ENCODE results near the gene PTPRN2.

Gene PTPRN2

GRCh38 chr7:157841773-157842370 lies 745.8 kb downstream of the PTPRN2 start:
- H3K9ac ChIP-seq, result no peak overlapping the region
- H3K4me1 ChIP-seq, result no peaks in the 10 kb centered on the region
- H3K4me3 ChIP-seq (ENCODE audit: low read depth, low read length), result no peak overlapping the region
- no peaks in the 10 kb centered on the region for H3K9me3 ChIP-seq (ENCODE audit: control insufficient read depth, low read length)
- H3K27ac ChIP-seq, result no peak overlapping the region
- no peak for TF ChIP-seq CTCF (IDR thresholded peaks at IDR 0.05)
- H3K79me2 ChIP-seq, result no peaks in the 10 kb centered on the region
- H3K4me2 ChIP-seq (ENCODE audit: low read length), result no peak overlapping the region
- H3K36me3 ChIP-seq (ENCODE audit: control insufficient read depth, insufficient read depth, low read length), result no peaks in the 10 kb centered on the region
- H2AFZ ChIP-seq, result no peak overlapping the region
- H3K27me3 ChIP-seq (ENCODE audit: control insufficient read depth, insufficient read depth, low read length), result no peaks in the 10 kb centered on the region

- Histone ChIP-seq H2AFZ (no peak overlapping the region), H3K9ac (no peak overlapping the region), H3K27ac (no peak overlapping the region), H3K79me2 (no peaks in the 10 kb centered on the region), H3K4me3 (ENCODE audit: low read depth, low read length) (no peak overlapping the region), H3K27me3 (ENCODE audit: control insufficient read depth, insufficient read depth, low read length) (no peaks in the 10 kb centered on the region), H3K9me3 (ENCODE audit: control insufficient read depth, low read length) (no peaks in the 10 kb centered on the region), H3K36me3 (ENCODE audit: control insufficient read depth, insufficient read depth, low read length) (no peaks in the 10 kb centered on the region), H3K4me2 (ENCODE audit: low read length) (no peak overlapping the region), H3K4me1 (no peaks in the 10 kb centered on the region)
- TF ChIP-seq CTCF (IDR thresholded peaks at IDR 0.05), result no peak
These were observed 746.5 kb downstream of the PTPRN2 start for GRCh38 chr7:157840914-157841772.

- TF ChIP-seq CTCF (IDR thresholded peaks at IDR 0.05), result no peak
- H3K4me1 ChIP-seq, result no peaks in the 10 kb centered on the region
- H3K4me3 ChIP-seq (ENCODE audit: low read depth, low read length), result no peak overlapping the region
- H3K9me3 ChIP-seq (ENCODE audit: control insufficient read depth, low read length), result no peaks in the 10 kb centered on the region
- H3K79me2 ChIP-seq, result no peaks in the 10 kb centered on the region
- no peaks in the 10 kb centered on the region for H3K27me3 ChIP-seq (ENCODE audit: control insufficient read depth, insufficient read depth, low read length)
- H3K27ac ChIP-seq, result no peak overlapping the region
- no peaks in the 10 kb centered on the region for H3K36me3 ChIP-seq (ENCODE audit: control insufficient read depth, insufficient read depth, low read length)
- H2AFZ ChIP-seq, result no peak overlapping the region
- no peak overlapping the region for H3K4me2 ChIP-seq (ENCODE audit: low read length)
- H3K9ac ChIP-seq, result no peak overlapping the region
These were observed 747.3 kb downstream of the PTPRN2 start for GRCh38 chr7:157840174-157840913.

GRCh38 chr7:157839672-157840167 lies 747.9 kb downstream of the PTPRN2 start:
- Histone ChIP-seq H3K4me2 (ENCODE audit: low read length) (no peak overlapping the region), H3K9ac (no peak overlapping the region), H3K27me3 (ENCODE audit: control insufficient read depth, insufficient read depth, low read length) (no peaks in the 10 kb centered on the region), H3K9me3 (ENCODE audit: control insufficient read depth, low read length) (no peaks in the 10 kb centered on the region), H3K27ac (no peak overlapping the region), H3K4me1 (no peaks in the 10 kb centered on the region), H2AFZ (no peak overlapping the region), H3K79me2 (no peaks in the 10 kb centered on the region), H3K4me3 (ENCODE audit: low read depth, low read length) (no peak overlapping the region), H3K36me3 (ENCODE audit: control insufficient read depth, insufficient read depth, low read length) (no peaks in the 10 kb centered on the region)
- TF ChIP-seq CTCF (IDR thresholded peaks at IDR 0.05), result no peak

Measured in parathyroid adenoma (tissue), 2 donors.